ENCODE measurements around the gene RBM6. TPM values are rescaled to one million over a fixed set of nuclear protein-coding genes. Genes with fewer than 3 reads are reported as not detected.

The RBM6 gene
- total and polyA plus RNA-seq, 2 of the 4 experiments (the other 2 are of a cell fraction): 38.5 to 64.6 TPM

DNA sequence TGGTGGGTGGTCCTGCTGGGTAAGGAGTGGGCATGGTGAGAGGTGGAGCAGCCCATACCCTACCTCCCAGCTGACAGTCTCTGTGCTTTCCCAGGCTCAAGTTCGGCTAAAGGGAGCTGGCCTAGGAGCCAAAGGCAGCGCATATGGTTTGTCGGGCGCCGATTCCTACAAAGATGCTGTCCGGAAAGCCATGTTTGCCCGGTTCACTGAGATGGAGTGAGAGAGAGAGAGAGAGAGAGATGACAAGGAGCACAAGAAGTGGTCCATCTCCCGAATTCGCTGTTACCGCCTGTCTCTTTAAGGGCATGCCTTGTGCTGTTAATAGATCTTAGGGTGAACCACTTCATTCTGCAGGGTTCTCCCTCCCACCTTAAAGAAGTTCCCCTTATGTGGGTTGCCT, 178.3 kb downstream of the RBM6 start:
- Histone ChIP-seq H2AK9ac (replicated peaks; ENCODE audit: low read depth, low read length, poor library complexity) (no peak overlapping the region), H4K8ac (ENCODE audit: low read depth in 2 of 2, low read length in 2 of 2) (no peak overlapping the region), H4K20me1 (ENCODE audit: insufficient read depth, low read length) (peaks cover 56% of the 10 kb centered on the region), H3K9me3 (ENCODE audit: control insufficient read depth, insufficient read depth, low read length) (no peaks in the 10 kb centered on the region), H3K36me3 (ENCODE audit: control insufficient read depth, insufficient read depth, low read length) (peaks cover 64% of the 10 kb centered on the region), H3K27me3 (ENCODE audit: control insufficient read depth, insufficient read depth, low read length) (no peaks in the 10 kb centered on the region), H4K5ac (ENCODE audit: low read depth, low read length) (no peak overlapping the region), H4K91ac (ENCODE audit: insufficient read depth, low read depth, low read length) (no peak overlapping the region), H3K9me1 (ENCODE audit: insufficient read depth, low read length) (no peaks in the 10 kb centered on the region), H3K79me1 (ENCODE audit: low read depth in 1 of 2, low read length in 2 of 2) (peaks cover 4 to 32% of the 10 kb centered on the region in 2 experiments; a peak in 2 of 4 replicates), H2AFZ (replicated peaks; ENCODE audit: low read length, poor library complexity) (no peak overlapping the region), H2BK120ac (ENCODE audit: low read depth, low read length) (no peak overlapping the region), H2BK5ac (ENCODE audit: low read depth, low read length, poor library complexity, severe bottlenecking) (no peak overlapping the region), H3K4me2 (ENCODE audit: low read depth, low read length) (no peak overlapping the region), H3K14ac (replicated peaks; ENCODE audit: low read depth, low read length) (no peak overlapping the region), H3K4ac (ENCODE audit: low read depth, low read length) (no peak overlapping the region), H3K4me1 (ENCODE audit: control insufficient read depth, insufficient read depth, low read length) (no peaks in the 10 kb centered on the region), H3K23ac (ENCODE audit: low read depth, low read length) (no peak overlapping the region), H3K9ac (ENCODE audit: low read depth, low read length) (no peak overlapping the region), H3K18ac (ENCODE audit: low read depth, low read length) (no peak overlapping the region), H2BK20ac (ENCODE audit: low read depth, low read length) (no peak overlapping the region), H2BK15ac (ENCODE audit: low read depth, low read length) (no peak overlapping the region), H2AK5ac (ENCODE audit: low read depth, low read length) (no peak overlapping the region), H3K56ac (ENCODE audit: extremely low read depth, insufficient read depth, low read length) (no peak overlapping the region), H3K27ac (ENCODE audit: insufficient read depth, low read length) (no peak overlapping the region), H3K4me3 (ENCODE audit: insufficient read depth, low read depth, low read length) (no peak overlapping the region)
- DNase-seq (no peak), ATAC-seq (ENCODE audit: low read depth) (no peak)
- 96% methylated on average over 4 of the region's 10 CpGs; no CpG with 5 or more reads in 1 of the 2 experiments for WGBS, 2 experiments (ENCODE audit: extremely low coverage in 2 of 2, insufficient read length in 1 of 2)
- intact Hi-C loops (cut with micrococcal nuclease): no loop called here
- CTCF ChIA-PET: interaction anchor here (0.9 kb wide), 1 partner anchor 128 kb away, joined by 8 read pairs; no protein-coding TSS in a partner anchor
- in situ Hi-C loops (cut with MboI; ENCODE audit: low sequenced_read_pairs): no loop called here
- dilution Hi-C loops (cut with HindIII; ENCODE audit: low sequenced_read_pairs, unreplicated experiment): no loop called here
- TF ChIP-seq NFE2L2 (IDR thresholded peaks at IDR 0.05; ENCODE audit: low read depth, low read length): no peak
- TF ChIP-seq, protein P1, sequence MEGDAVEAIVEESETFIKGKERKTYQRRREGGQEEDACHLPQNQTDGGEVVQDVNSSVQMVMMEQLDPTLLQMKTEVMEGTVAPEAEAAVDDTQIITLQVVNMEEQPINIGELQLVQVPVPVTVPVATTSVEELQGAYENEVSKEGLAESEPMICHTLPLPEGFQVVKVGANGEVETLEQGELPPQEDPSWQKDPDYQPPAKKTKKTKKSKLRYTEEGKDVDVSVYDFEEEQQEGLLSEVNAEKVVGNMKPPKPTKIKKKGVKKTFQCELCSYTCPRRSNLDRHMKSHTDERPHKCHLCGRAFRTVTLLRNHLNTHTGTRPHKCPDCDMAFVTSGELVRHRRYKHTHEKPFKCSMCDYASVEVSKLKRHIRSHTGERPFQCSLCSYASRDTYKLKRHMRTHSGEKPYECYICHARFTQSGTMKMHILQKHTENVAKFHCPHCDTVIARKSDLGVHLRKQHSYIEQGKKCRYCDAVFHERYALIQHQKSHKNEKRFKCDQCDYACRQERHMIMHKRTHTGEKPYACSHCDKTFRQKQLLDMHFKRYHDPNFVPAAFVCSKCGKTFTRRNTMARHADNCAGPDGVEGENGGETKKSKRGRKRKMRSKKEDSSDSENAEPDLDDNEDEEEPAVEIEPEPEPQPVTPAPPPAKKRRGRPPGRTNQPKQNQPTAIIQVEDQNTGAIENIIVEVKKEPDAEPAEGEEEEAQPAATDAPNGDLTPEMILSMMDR (conservative IDR thresholded peaks at IDR 0.05; ENCODE audit: low read depth, low read length): no peak
- TF ChIP-seq, protein P2, sequence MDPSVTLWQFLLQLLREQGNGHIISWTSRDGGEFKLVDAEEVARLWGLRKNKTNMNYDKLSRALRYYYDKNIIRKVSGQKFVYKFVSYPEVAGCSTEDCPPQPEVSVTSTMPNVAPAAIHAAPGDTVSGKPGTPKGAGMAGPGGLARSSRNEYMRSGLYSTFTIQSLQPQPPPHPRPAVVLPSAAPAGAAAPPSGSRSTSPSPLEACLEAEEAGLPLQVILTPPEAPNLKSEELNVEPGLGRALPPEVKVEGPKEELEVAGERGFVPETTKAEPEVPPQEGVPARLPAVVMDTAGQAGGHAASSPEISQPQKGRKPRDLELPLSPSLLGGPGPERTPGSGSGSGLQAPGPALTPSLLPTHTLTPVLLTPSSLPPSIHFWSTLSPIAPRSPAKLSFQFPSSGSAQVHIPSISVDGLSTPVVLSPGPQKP (IDR thresholded peaks at IDR 0.05; ENCODE audit: borderline replicate concordance, low read depth, low read length): no peak
- POLR2A ChIA-PET (ENCODE audit: unreplicated experiment): no interaction called here
- no TSS peak for BruUV-seq (replicated peaks)
